Stimulated activated CD8-positive, alpha-beta memory T cell treated with anti-CD3 and anti-CD28 coated beads, Interleukin-7, amount 100 ng/mL, for 24 hours (primary cell): ENCODE data around the gene PLEKHG4.

Source experiments
- DNase-seq: peaks from one replicate; pipeline ENCODE4 v3.0.0-alpha.2; 2020; ENCODE audit warnings: low read depth

The PLEKHG4 gene

DNA sequence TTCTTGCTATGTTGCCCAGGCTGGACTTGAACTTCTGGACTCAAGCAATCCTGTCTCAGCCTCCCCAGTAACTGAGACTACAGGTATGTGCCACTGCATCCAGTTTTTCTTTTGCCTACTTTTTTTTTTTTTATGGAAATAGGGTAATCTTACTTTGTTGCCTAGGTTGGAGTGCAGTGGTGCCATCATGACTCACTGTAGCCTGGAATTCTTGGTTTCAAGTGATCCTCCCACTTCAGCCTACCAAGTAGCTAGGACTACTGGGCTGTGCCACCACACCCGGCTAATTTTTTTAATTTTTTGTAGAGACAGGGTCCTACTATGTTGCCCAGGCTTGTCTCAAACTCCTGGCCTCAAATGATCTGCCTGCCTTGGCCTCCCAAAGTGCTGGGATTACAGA, 57.3 kb downstream of the PLEKHG4 start:
- DNase-seq: no peak
